ENCODE measurements around the gene EFNA5. TPM values are rescaled to one million over a fixed set of nuclear protein-coding genes. Genes with fewer than 3 reads are reported as not detected.

Gene EFNA5
- total RNA-seq, 1 experiment from 2014 or later: 51.2 TPM

DNA sequence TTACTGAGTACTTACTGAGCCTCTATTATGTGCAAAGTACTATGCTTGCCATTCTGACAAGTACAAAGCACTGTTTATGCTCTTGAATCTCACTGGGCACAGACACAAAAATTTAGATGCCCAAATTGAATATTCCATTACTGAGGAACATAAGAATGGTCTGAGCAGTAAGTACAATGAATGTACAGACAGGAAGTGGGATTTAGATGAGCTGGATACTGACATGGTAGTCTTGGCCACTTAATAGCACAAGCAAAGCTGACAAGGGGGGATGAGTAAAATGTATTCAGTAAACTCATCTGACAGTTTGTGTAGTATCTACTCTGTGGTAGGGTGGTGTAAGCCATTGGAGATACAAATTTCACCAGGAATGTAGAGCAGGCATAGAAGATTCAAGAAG is 132.4 kb downstream of the EFNA5 start:
- no peak overlapping the region for H3K4me3 Mint-ChIP-seq (ENCODE audit: unreplicated experiment)
- no peak for DNase-seq (ENCODE audit: unreplicated experiment)
- peak overlapping the region; percentile 73 for H3K27ac Mint-ChIP-seq (ENCODE audit: low read depth, unreplicated experiment)
- POLR2A ChIA-PET: interaction anchor here (0.9 to 2.1 kb wide), 6 partner anchors 9 to 134 kb away, joined by 3 to 6 read pairs (median 4); no protein-coding TSS in a partner anchor
- H3K4me1 Mint-ChIP-seq (ENCODE audit: insufficient read depth, unreplicated experiment): peaks cover 59% of the 10 kb centered on the region
- intact Hi-C loops (cut with micrococcal nuclease): no loop called here
- no peaks in the 10 kb centered on the region for H3K9me3 Mint-ChIP-seq (ENCODE audit: unreplicated experiment)
- BruUV-seq (replicated peaks): no TSS peak
- CTCF ChIA-PET: interaction anchor here (0.7 to 2.2 kb wide), 3 partner anchors 33 to 356 kb away, joined by 3 to 10 read pairs (median 3); no protein-coding TSS in a partner anchor
- peaks cover 4% of the 10 kb centered on the region for H3K36me3 Mint-ChIP-seq (ENCODE audit: insufficient read depth, unreplicated experiment)
- H3K27me3 Mint-ChIP-seq (ENCODE audit: insufficient read depth, unreplicated experiment): no peaks in the 10 kb centered on the region
- TF ChIP-seq, protein P1, sequence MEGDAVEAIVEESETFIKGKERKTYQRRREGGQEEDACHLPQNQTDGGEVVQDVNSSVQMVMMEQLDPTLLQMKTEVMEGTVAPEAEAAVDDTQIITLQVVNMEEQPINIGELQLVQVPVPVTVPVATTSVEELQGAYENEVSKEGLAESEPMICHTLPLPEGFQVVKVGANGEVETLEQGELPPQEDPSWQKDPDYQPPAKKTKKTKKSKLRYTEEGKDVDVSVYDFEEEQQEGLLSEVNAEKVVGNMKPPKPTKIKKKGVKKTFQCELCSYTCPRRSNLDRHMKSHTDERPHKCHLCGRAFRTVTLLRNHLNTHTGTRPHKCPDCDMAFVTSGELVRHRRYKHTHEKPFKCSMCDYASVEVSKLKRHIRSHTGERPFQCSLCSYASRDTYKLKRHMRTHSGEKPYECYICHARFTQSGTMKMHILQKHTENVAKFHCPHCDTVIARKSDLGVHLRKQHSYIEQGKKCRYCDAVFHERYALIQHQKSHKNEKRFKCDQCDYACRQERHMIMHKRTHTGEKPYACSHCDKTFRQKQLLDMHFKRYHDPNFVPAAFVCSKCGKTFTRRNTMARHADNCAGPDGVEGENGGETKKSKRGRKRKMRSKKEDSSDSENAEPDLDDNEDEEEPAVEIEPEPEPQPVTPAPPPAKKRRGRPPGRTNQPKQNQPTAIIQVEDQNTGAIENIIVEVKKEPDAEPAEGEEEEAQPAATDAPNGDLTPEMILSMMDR (IDR thresholded peaks at IDR 0.05; ENCODE audit: unreplicated experiment): no peak

DNA sequence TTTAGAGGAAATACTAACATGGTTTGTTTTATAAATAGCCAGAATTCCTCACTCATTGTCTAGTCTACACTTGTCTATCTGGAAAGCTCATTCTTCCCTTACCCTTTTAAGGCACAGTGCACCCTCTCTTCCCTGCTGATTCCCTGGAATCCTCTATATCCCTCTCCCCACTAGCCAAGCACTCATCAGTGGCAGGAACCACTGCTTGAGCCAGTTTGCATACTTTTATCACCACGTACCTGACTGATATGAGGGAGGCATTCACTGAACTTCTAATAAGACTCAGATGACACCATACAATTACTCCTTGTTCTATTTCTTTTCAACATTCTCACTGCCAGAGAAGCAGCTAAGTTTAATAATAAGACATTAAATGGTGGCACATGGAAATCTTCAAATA is 134.9 kb downstream of the EFNA5 start:
- no peak for DNase-seq (ENCODE audit: unreplicated experiment)
- intact Hi-C loops (cut with micrococcal nuclease): no loop called here
- Mint-ChIP-seq H3K4me1 (ENCODE audit: insufficient read depth, unreplicated experiment) (peaks cover 46% of the 10 kb centered on the region), H3K9me3 (ENCODE audit: unreplicated experiment) (no peaks in the 10 kb centered on the region), H3K4me3 (ENCODE audit: unreplicated experiment) (no peak overlapping the region), H3K27me3 (ENCODE audit: insufficient read depth, unreplicated experiment) (no peaks in the 10 kb centered on the region), H3K36me3 (ENCODE audit: insufficient read depth, unreplicated experiment) (no peaks in the 10 kb centered on the region), H3K27ac (ENCODE audit: low read depth, unreplicated experiment) (peak overlapping the region; percentile 66)
- POLR2A ChIA-PET: interaction anchor here (0.6 to 1.1 kb wide), 3 partner anchors 103 to 165 kb away, joined by 3 to 4 read pairs (median 3); no protein-coding TSS in a partner anchor
- CTCF ChIA-PET: interaction anchor here (0.7 to 1.5 kb wide), 3 partner anchors 12 to 248 kb away, joined by 3 to 4 read pairs (median 3); no protein-coding TSS in a partner anchor
- TF ChIP-seq, protein P1 (IDR thresholded peaks at IDR 0.05; ENCODE audit: unreplicated experiment): no peak
- BruUV-seq (replicated peaks): no TSS peak

DNA sequence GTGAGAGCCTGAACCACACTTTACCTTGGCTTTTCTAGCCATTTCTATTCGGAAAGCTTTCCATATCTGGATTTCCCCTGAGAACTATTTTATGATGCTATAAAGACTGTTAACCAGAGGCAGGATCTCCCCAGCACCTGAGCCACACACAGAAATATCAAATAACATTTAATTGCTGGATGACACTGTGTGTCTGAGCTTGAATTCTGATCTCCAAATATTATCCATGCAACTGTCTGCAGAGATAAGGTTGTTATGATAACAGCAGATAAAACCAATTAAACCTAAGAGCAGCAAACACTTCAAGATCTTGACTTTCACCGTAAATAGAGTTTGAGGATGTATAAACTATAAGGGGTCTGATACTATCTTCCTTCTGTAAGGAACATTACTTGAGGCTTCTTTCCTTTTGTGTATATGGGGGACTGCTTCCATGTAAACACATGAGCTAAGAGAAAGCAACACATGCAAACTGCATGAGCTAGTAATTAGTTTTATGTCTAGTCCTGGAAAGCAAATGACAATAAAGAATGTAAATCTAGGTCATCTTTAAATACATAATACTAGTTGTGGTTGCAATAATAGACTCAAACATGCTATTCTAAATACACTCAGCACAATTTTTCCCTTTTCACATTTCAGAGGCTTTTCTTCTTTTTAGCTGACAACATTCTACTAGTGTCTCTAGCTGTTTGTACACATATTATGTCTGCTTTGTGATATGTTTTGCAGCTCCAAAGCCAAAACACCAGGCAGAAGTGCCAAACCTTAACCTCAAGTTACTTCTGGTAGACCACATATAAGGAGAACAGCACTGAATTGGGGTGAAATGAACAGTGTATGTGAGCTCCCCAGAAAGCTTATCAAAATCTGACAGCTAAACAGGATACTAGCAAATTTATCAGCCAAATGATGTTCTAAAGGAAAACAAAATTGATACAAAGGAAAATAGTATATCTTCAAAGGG is 136.5 kb downstream of the EFNA5 start:
- POLR2A ChIA-PET: interaction anchor here (1.2 to 1.5 kb wide), 3 partner anchors 9 to 28 kb away, joined by 4 to 5 read pairs (median 4); no protein-coding TSS in a partner anchor
- H3K27me3 Mint-ChIP-seq (ENCODE audit: insufficient read depth, unreplicated experiment): no peaks in the 10 kb centered on the region

More for the DNA sequence above, 136.5 kb downstream of the EFNA5 start:
- H3K36me3 Mint-ChIP-seq (ENCODE audit: insufficient read depth, unreplicated experiment): no peaks in the 10 kb centered on the region
- H3K4me3 Mint-ChIP-seq (ENCODE audit: unreplicated experiment): no peak overlapping the region
- H3K27ac Mint-ChIP-seq (ENCODE audit: low read depth, unreplicated experiment): peak overlapping the region; percentile 58
- H3K4me1 Mint-ChIP-seq (ENCODE audit: insufficient read depth, unreplicated experiment): peaks cover 45% of the 10 kb centered on the region
- intact Hi-C loops (cut with micrococcal nuclease): no loop called here
- DNase-seq (ENCODE audit: unreplicated experiment): no peak
- TF ChIP-seq, protein P1 (IDR thresholded peaks at IDR 0.05; ENCODE audit: unreplicated experiment): no peak
- BruUV-seq (replicated peaks): no TSS peak
- no peaks in the 10 kb centered on the region for H3K9me3 Mint-ChIP-seq (ENCODE audit: unreplicated experiment)
- CTCF ChIA-PET: interaction anchor here (0.7 to 1.0 kb wide), 3 partner anchors 15 to 933 kb away, joined by 3 to 5 read pairs (median 4); no protein-coding TSS in a partner anchor

All from MCF 10A (cell line).